Erythroblast (primary cell): ENCODE results near the gene TCF3.

Source experiments
- GATA1 ChIP-seq: IDR thresholded peaks from 2 replicates; pipeline ENCODE4 v1.6.1; 2011; ENCODE audit warnings: low read depth, mild to moderate bottlenecking, control low read depth, low read length, moderate library complexity
- POLR2A ChIP-seq: IDR thresholded peaks from 2 replicates; pipeline ENCODE4 v1.6.1; 2011; ENCODE audit warnings: mild to moderate bottlenecking, low read length

DNA sequence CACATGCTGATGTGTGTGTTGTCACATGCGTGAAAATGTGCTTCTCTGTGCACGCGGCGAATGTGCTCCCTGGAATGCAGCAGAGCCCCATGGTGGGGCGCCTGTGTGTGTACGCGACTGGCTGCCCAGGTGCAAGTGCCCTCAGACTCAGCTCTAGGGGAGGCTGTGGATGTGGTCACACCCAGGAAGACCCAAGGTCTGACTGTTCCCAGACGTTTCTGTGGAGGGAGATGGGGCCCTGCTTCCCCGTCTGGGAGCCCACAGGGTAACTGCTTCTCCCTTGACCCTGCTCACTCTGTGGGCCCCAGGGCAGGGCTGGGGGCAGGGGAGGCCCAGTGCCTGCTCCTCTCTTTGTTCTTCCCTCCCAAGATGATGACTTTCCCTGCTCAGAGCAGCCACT lies 39.3 kb downstream of the TCF3 start:
- TF ChIP-seq POLR2A, result no peak
- TF ChIP-seq GATA1, result no peak
